SK-MEL-5 (cell line): ENCODE results near the gene CTNND2. TPM values are rescaled to one million over a fixed set of nuclear protein-coding genes. Genes with fewer than 3 reads are reported as not detected.

Experiments used
- DNase-seq: peaks from one replicate; pipeline ENCODE4 v3.0.0-alpha.2; 2016; ENCODE audit warnings: low read depth, low spot score
- in situ Hi-C: cut with HindIII; loops from 2 replicates; pipeline ENCODE4 v1.10.0; 2016; ENCODE audit warnings: low sequenced_read_pairs, high pct_unique_total_duplicates, low pct_unique_long_range_greater_than_20kb
- total RNA-seq: library from RNA; depleted of rRNA; stranded (reverse); fragments of >200 nt; shearing (Covaris generic); gene quantifications from 2 replicates; pipeline ENCODE4 v1.2.3, GENCODE V29; 2014

Gene CTNND2
- total RNA-seq, 1 experiment from 2014 or later: 0.85 TPM

GRCh38 chr5:11251247-11251646, 653.0 kb downstream of the CTNND2 start:
- DNase-seq: no peak

DNA sequence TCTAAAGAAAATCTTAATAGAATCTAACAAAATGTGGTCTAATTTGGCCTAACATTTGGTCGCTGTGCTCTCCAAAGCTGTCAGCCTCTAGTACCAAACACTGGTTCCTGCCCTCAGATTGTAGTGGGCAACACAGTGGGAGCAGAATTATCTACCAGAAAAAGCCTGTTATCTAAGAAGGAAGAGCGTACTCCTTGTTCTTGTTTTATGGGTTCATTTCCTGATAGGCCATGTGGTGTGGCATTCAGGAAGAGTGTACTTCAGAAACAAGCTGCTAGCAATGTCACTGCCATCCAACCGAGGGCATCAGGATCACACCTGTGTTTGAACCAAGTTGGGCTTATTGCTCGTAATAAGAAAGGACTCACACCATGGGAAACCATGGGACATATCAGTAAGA, 655.3 kb downstream of the CTNND2 start:
- no peak for DNase-seq
- in situ Hi-C loops: no loop called here

More at GRCh38 chr5:11251247-11251646, 653.0 kb downstream of the CTNND2 start:
- in situ Hi-C loops: no loop called here

GRCh38 chr5:11247224-11247623, 657.0 kb downstream of the CTNND2 start:
- in situ Hi-C loops: no loop called here
- no peak for DNase-seq

DNA sequence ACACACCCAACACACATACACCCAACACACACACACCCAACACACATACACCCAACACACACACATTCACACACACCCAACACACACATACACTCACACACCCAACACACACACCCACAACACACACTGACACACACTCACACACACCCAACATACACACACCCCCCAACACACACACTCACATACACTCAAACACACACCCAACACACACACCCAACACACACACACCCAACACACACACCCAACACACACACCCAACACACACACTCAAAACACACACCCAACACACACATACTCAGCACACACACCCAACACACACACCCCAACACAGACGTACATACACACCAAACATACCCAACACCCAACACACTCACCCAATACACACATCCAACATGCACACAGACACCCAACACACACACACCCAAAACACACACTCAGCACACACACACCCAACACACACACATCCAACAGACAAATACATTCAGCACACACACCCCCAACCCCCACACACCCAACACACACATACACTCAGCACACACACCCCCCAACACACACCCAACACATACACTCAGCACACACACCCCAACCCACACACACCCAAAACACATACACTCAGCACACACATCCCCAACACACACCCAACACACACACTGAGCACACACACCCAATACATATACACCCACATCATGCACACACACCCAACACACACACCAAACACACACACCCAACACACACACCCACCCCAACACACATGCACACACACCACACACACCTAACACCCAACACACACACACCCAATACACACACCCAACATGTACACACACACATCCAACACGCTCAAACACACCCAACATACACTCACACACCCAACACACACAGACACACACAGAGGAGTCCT, 663.7 kb downstream of the CTNND2 start:
- in situ Hi-C loops: no loop called here

DNA sequence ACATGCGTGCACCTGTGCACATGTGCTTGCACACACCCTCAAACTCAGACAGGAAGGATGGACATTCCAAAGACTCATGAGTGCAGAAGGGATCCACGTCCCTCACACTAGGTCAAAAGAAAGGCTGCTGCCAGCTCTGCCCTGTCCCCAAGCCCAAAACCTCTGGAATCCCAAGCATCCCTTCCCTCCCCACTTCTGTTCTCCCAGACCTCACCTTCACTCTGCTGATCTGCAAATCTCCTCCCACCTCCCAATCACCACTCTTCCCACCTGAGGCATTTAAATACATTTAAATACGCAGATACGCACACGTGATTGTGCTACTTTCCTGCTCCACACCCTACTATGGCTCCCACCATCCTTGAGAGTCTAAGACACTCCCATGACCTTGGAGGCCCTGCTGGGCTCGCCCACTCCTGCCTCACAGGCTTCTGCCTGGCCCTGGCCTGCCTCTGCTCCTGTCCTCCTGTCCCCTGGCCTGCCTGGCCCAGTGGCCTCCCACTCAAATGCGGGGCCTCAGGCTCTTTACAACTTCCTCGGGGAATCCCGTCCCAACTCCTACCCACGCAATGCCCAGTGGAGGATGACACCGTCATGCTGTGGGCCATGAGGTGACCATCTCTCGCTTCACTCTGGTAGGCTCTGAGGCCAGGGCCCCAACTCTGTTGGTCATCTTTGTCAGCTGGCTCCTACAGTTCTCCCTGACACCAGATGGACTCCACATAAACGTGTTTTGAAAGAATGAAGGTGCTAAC, 664.8 kb downstream of the CTNND2 start:
- no peak for DNase-seq
- in situ Hi-C loops: no loop called here

More for the DNA sequence above, 663.7 kb downstream of the CTNND2 start:
- DNase-seq: no peak

DNA sequence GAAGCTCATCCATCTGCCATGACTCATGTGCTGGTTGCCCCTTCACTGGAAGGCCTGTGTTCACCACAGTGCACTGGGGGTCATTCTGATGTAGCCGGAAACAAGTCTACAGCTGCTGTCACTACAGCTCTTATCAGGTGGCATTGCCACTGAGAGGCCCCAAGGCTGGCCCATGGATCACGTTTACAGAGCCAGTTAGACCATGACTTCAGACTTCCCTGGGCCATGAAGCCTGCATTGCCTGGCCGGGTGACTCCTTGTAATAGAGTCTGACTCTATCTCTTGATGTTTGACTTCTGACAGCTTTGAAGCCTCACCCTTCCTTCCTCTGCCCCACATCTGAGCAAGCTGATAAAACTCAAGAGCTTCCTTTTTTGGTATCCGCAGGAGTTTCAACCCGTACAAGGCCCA, 669.7 kb downstream of the CTNND2 start:
- DNase-seq: no peak
- in situ Hi-C loops: no loop called here

GRCh38 chr5:11230890-11231289, 673.4 kb downstream of the CTNND2 start:
- DNase-seq: no peak
- in situ Hi-C loops: no loop called here

GRCh38 chr5:11227064-11227463, 677.2 kb downstream of the CTNND2 start:
- DNase-seq: no peak
- in situ Hi-C loops: no loop called here

DNA sequence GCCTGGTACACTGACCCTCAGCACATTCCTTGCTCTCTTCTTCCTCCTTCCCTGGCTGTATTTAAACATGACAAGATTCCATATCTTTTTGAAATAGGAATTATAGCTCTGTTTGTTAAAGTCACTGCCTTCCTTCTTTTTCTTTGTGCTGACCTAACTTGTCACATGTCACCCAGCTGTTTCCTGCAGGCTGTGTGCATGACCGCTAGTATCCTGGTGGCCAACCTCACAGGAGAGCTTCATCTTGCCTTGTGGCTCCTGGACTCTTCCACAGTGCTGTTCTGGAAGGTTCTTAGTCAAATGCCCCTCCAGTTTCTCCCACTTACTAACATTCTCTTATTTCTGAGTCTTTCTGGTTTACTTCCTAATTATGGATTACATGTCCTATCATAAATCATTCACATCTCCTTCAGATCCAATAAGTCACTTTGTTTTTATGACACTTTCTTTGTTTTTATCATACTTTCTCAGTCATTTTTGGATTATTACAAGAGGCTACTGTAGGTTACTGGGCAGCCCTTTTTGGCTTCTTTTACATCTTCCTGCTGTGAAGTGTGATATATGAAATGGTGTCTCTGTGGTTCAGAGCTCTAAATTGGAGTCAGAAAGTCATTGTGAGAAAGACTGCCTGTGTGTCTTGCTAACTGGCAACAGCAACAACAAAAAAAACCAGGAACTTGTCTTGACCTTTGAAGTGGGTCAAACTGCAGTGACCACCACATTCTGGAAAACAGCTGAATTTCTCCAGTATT, 679.6 kb downstream of the CTNND2 start:
- in situ Hi-C loops: no loop called here
- no peak for DNase-seq

GRCh38 chr5:11222169-11222568, 682.1 kb downstream of the CTNND2 start:
- no peak for DNase-seq
- in situ Hi-C loops: no loop called here

- in situ Hi-C loops: no loop called here
- no peak for DNase-seq
Observed at GRCh38 chr5:11214864-11215644, 689.2 kb downstream of the CTNND2 start.

GRCh38 chr5:11212706-11213105, 691.5 kb downstream of the CTNND2 start:
- no peak for DNase-seq
- in situ Hi-C loops: no loop called here

DNA sequence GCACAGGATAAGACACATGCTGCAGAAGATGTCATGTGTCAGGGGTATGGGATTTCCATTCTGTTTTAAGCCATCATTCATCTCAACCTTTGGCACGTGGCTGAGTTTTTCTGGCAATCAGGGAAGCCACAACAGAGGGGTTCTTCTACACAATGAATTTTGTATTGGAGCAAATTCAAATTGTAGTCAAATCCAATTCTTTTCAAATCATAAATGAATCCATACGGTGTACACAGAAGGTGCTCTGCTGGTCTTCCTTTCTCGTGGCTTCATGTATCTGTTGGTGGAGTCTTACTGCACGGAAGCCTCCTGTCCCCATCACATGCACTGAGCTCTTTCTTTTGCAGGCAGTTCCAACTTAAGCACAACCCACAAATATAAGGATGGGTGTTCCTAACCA, 706.5 kb downstream of the CTNND2 start:
- no peak for DNase-seq
- in situ Hi-C loops: no loop called here

GRCh38 chr5:11191673-11192072, 712.6 kb downstream of the CTNND2 start:
- in situ Hi-C loops: no loop called here
- DNase-seq: no peak

- DNase-seq: peak; percentile 81
- in situ Hi-C loops: no loop called here
Observed at GRCh38 chr5:11182441-11183080, 721.7 kb downstream of the CTNND2 start.

DNA sequence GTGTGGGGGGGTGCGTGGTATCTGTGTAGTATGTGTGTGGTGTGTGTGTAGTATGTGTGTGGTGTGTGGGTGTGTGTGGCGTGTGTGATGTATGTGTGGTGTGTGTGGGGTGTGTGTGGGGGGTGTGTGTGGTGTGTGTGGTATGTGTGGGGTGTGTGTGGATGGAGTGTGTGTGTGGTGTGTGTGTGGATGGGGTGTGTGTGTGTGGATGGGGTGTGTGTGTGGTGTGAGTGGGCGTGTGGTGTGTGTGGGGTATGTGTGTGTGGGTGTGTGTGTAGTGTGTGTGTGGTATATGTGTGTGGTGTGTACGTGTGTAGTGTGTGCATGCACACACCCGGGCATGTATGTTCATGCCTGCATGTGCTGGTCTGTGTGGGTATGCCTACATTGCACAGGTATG, 722.3 kb downstream of the CTNND2 start:
- in situ Hi-C loops: no loop called here
- DNase-seq: no peak

- no peak for DNase-seq
- in situ Hi-C loops: no loop called here
Observed at GRCh38 chr5:11180890-11181289, 723.4 kb downstream of the CTNND2 start.
